ENCODE results near the gene MBNL1.
"Not testable (repeated sequence)": the region's sequence is repeated elsewhere in the genome, so short reads cannot be mapped to it uniquely, and the experiment has no call there.

The MBNL1 gene

DNA sequence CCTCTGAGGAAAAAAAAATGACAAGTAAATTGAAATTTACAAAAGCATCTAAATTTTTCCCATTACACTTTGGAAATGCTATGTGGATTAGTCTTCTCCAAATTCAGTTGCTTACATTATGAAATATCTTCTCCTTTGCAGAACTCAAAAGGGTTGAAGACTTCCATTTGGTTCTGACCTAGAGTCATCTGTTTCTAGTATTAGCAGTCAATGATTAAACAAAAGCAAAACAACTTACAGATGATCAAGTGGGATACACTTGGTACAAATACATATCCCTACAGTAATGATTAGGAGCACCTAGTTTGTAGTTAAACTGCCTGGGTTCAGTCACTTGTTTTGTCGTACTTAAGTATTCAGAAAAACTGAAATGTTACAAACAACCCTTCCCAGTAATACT, 136.2 kb downstream of the MBNL1 start:
- Histone ChIP-seq H3K4me3 (no peak overlapping the region), H3K27ac (peak overlapping the region in 2 of 21 experiments; percentile 0 to 26)

DNA sequence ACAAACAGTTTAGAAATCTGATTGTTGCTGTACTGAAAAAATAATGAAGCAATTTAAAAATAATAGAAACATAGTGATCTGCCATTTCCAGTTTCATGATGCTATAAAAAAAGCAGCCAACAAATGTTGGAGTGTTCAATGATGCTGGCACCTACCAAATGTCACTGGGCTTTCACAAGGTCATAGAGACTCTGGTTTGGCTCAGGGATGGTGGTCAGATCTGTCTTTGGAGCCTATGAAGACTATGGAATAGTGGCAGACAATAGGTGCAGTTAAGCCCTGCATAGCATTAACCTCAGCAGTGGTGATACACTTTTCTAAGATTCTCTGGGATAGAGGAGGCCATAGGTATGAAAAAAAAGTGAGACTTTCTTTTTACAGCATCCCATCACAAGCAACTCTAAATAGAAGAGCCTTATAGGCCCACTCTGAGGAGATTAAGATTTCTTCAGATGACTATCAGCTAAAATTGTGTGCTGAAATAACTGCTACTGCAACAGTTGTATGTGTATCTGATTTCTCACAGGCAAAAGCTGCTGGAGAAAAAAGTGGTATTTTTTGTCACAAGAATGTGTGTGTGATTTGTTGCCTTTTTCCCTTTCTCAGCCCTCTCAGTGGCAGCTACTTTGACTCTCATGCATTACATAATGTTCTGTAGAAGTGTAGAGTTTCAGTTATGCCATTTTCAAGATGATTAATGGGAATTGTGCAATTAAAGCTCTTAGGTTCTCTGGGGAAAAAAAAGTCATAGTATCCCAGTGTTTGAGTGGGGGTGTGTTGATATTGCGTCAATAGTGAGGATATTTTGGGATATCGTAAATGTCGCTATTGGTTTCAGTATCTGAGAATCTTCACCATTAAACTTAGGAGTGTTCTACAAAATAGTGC, 137.4 kb downstream of the MBNL1 start:
- Histone ChIP-seq H3K27ac (peak overlapping the region in 8 of 21 experiments; percentile 1 to 64 (median 26)), H3K4me3 (no peak overlapping the region)

DNA sequence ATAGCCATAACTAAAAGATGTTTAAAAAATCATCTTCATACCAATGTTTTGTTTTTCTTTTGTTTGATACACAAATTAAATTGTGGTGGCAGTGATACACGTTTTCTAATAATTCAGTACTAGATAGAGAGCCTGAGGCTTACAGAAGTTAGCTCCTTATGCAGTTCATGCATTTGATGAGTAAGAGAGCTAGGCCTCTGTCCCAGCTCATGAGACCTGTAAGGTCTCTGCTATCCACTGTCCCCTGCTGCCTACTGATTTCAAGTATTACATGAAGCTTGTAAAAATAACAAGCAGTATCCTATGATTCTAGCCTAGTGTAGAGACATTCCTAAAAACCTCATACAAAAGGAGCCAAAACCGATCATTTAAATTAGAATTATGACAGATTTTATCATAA, 144.5 kb downstream of the MBNL1 start:
- no peak overlapping the region for H3K27ac ChIP-seq
- H3K4me3 ChIP-seq = no peak overlapping the region

DNA sequence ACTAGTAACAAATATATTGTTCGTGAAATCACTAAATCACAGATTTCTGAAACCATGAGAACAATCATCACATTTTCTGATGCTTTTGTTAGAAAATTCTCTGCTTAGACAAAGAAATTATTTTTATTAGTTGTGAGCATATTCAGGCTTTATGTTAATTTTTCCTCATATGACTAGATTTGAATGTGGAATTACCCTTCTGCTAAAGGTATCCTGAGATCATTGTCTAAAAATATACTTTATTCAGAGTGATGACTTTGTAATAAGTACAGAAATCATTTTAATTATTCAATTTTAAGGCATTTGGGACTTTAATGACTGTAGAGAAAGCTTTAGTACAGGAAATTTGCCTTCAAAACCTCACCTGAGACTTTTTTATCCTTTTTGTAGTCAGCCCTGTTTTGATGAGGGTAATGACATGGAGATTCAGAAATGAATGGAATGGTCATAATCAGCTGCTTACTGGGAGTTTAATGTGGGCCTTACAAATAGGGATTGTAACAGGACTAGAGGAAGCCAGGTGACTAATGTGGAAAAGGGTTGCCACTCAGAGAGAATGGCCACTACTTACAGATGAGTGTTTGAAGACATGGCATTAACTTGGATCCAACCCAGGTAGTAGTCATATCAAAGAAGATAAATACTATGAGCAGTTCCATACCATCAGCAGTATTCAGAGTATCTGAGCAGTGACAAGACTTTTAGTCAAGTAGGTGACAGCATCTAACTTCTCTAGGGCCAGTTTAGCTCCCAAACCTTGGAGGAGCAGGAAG, 148.3 kb downstream of the MBNL1 start:
- Histone ChIP-seq H3K27ac (no peak overlapping the region), H3K4me3 (no peak overlapping the region)

DNA sequence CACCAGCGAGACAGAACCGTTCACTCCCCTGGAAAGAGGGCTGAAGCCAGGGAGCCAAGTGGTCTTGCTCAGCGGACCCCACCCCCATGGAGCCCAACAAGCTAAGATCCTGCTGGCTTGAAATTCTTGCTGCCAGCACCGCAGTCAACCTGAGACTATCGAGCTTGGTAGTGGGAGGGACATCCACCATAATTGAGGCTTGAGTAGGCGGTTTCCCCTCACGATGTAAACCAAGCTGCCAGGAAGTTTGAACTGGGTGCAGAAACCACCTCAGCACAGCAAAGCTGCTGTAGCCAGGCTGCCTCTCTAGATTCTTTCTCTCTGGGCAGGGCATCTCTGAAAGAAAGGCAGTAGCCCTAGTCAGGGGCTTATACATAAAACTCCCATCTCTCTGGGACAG, 151.0 kb downstream of the MBNL1 start:
- no peak overlapping the region for H3K27ac ChIP-seq
- no peak overlapping the region for H3K4me3 ChIP-seq

DNA sequence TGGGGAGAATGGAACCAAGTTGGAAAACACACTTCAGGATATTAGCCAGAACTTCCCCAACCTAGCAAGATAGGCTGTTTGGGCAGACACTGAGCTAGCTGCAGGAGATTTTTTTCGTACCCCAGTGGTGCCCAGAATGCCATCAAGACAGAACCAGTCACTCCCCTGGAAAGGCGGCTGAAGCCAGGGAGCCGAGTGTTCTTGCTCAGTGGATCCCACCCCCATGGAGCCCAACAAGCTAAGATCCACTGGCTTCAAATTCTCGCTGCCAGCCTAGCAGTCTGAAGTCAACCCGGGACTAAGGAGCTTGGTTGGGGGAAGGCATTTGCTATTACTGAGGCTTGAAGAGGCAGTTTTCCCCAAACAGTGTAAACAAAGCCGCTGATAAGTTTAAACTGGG, 152.4 kb downstream of the MBNL1 start:
- Histone ChIP-seq H3K4me3 (no peak overlapping the region), H3K27ac (no peak overlapping the region)

DNA sequence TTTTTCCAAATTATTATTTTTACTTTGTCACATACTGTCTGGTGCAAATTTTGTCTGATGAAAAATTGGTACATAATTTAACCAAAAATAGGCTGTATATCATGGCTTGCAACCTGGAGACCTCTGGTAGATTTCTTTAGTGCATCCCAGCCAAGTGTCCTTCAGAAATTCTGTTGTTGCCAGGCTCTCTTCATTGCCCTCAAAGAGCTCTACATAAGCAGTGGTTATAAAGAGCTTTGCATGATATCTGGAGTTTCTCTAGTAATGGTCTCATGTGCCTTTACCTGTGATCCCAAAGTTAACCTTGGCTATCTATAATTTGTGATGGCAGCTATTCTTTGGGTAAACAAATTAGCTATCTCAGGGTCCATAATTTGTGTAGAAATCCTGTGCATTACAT, 157.7 kb downstream of the MBNL1 start:
- H3K4me3 ChIP-seq = no peak overlapping the region
- peak overlapping the region in 1 of 21 experiments; percentile 30 for H3K27ac ChIP-seq

DNA sequence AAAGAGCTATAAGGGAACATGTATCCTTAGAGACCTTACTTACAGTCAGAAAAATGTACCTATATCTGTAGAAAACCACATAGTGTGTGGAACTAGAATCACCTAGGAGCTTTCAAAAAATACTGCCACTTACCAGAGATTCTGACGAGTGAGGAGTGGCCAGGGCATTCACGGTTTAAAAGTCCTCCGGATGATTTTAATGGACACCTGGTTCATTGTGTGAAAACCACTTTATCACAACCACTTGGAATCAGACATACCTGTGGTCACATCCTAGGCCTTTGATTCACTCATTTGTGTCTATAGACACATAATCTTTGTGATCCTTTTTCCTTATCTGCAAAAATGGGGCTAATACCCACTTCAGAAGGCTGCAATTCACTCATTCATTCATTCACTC, 159.8 kb downstream of the MBNL1 start:
- H3K4me3 ChIP-seq = no peak overlapping the region
- no peak overlapping the region for H3K27ac ChIP-seq

DNA sequence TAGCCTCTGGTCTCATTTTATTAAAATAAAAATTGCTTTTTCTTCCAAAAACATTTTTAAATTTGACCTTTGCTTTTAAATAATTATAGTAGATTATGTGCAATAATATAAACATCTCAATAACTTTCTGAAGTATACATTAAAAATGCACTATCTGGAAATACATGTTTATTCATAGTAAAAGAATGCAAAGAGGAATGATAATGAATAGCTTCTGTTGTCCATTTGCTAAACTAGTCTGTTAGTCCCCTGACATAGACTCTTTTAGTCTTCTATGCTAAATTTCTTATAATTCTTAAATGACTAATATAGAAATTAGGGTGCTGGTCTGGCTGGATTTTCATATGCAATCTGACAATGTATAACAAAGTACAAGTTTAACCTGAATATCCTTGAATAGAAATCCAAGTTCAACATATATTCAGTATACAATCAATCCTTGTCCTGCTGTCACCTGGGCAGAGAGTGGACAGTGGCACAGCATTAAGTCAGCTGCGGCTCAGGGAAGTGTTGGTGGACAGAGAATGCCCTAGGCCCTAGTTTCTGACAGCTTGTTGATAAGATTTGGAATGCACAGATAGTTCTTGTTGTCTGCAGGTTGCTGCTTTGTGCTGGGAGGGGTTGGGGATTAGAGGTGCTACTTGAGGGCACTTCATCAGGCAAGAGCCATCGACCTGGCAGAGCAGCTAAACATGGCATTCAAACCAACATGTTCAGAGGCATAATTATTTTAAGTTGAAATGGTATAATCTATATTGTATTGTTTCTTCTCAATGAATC, 161.7 kb downstream of the MBNL1 start:
- H3K27ac ChIP-seq = no peak overlapping the region
- H3K4me3 ChIP-seq = no peak overlapping the region

DNA sequence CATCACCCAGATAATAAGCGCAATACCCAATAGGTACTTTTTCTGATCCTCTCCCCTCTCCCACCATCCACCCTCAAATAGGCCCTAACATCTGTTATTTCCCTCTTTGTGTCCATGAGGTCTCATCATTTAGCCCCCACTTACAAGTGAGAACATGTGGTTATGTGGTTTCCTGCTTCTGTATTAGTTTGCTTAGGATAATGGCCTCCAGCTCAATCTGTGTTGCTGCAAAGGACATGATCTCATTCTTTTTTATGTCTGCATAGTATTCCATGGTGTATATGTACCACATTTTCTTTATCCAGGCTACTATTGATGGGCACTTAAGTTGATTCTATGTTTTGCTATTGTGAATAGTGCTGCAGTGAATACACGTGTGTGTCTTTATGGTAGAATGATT, 165.4 kb downstream of the MBNL1 start:
- Histone ChIP-seq H3K27ac (no peak overlapping the region), H3K4me3 (no peak overlapping the region)

DNA sequence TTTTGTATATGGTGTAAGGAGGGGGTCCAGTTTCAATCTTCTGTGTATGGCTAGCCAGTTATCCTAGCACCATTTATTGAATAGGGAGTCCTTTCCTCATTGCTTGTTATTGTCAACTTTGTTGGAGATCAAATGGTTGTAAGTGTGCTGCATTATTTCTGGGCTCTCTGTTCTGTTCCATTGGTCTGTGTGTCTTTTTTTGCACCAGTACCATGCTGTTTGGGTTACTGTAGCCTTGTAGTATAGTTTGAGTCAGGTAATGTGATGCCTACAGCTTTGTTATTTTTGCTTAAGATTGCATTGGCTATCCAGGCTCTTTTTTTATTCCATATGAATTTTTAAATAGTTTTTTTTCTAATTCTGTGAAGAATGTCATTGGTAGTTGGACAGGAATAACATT, 166.5 kb downstream of the MBNL1 start:
- not testable (repeated sequence) for H3K4me3 ChIP-seq, H3K27ac ChIP-seq

DNA sequence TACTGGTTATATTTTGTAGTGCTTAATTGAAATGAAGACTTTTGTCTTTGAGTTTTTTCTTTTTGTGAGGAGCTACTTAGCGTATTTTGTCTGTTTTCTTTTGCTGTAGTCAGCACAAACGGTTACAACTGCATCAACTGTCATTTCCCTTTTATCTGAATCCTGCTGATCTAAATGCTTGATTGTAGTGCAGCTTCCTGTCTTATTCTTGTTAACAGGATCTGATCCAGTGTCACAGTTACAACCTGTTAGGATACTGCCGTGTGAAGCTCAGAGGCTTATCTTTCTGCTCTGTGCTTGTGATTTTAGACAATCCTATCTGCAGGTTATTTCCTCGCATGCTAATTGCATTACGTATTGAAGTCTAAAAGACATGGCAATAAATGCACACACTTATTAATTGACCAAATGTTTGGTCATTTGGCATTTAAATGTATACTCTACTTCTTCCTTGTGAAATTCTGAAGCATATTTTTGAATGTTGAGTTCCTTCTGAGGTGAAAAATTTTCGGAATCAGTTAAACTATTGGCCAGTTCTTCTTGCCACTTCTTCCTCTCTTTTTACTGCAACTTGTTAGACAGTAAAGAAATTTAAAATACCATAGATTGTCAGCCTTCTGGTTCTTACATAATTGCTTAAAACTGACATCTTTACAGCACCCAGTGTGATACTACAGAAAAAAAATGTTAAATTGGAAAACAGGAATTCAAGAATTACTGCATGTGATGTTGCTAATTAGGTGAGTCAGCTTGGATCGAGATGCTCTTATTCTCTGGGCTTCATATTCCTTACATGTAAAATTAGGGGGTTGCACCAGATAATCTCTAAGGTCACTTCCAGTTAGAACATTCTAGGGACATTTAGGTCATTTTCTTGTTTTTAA, 168.2 kb downstream of the MBNL1 start:
- Histone ChIP-seq H3K27ac (peak overlapping the region in 1 of 21 experiments; percentile 18), H3K4me3 (no peak overlapping the region)

DNA sequence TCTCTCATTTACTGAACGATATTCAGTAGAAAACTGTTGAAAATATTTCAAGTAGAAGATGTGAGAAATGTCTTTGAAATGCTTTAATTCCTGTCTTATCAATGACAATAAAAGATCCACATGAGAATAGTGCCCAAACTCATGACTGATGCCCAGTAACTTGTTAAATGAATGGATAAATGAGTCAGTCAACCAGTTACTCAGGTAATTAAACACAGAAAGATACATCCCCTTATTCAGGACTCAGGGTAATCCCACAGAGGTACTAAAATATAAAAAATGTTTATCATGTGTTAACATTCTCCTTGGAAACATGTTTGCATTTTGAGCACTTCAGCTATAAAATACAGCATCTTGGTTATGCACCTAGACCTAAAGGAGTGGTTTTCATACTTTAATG, 169.5 kb downstream of the MBNL1 start:
- H3K4me3 ChIP-seq = no peak overlapping the region
- H3K27ac ChIP-seq = peak overlapping the region in 1 of 21 experiments; percentile 66

DNA sequence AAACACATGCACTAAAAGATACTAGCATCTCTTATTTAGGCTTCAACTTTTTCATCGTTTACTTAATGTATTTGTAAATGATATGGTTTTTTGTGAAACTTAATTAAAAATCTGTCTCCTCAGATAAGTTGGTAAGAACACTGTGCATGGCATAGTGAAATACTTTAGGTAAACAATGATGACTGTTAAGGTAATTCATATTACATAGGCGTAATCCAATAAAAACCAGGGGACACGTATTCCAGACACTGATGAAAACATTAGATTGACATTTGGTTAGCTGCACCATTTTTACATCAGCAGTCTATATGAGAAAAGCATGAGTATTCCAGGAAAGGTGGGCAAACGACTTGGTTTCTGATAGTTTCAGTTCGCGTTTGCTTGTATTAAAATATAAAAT, 170.0 kb downstream of the MBNL1 start:
- H3K27ac ChIP-seq = no peak overlapping the region
- no peak overlapping the region for H3K4me3 ChIP-seq

DNA sequence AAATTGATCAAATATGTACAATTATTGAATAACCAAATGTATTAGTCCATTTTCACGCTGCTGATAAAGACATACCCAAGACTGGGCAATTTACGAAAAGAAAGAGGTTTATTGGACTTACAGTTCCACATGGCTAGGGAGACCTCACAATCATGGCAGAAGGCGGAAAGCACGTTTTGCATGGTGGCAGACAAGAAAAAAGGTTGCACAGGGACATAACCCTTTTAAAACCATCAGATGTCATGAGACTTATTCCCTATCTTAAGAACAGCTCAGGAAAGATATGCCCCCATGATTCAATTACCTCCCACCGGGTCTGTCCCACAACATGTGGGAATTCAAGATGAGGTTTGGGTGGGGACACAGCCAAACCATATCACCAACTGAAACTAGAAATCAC, 171.5 kb downstream of the MBNL1 start:
- not testable (repeated sequence) for H3K4me3 ChIP-seq, H3K27ac ChIP-seq

DNA sequence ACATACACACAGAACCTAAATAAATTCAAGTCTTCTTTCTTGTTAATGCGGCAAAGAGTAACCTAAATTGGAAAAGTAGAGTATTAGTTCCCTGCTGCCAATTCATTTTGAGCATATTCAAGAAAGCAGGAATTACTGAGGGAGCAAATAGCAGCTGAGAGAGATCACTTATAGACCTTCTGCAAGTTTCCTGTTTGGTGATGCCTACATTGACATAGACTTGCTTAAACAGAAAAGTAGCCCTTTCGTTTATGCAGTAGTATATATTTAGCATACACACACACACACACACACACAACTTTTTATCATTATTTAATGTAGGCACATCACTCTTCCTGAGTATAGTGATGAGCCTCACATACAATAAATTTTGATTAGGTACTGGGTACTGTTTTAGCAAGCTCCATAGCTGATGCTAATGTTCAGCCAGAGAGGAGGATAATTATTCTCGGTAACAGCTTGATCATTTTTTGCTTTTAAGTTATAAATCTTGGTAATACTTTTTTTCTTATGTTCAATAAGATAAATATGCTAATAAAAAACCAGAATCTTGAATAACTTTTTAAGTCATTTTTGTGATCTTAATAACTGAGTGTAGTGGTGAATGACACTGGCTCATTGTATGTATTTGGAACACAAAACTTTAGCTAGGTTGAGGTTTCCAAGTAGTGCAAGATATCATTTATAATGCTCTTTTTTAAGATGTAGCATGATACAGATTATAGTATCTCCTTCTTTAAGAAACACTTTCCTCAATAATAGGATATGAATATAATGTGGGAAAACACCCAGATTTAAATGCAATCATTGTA, 174.7 kb downstream of the MBNL1 start:
- H3K4me3 ChIP-seq = no peak overlapping the region
- H3K27ac ChIP-seq = peak overlapping the region in 3 of 21 experiments; percentile 0 to 17 (median 5)

DNA sequence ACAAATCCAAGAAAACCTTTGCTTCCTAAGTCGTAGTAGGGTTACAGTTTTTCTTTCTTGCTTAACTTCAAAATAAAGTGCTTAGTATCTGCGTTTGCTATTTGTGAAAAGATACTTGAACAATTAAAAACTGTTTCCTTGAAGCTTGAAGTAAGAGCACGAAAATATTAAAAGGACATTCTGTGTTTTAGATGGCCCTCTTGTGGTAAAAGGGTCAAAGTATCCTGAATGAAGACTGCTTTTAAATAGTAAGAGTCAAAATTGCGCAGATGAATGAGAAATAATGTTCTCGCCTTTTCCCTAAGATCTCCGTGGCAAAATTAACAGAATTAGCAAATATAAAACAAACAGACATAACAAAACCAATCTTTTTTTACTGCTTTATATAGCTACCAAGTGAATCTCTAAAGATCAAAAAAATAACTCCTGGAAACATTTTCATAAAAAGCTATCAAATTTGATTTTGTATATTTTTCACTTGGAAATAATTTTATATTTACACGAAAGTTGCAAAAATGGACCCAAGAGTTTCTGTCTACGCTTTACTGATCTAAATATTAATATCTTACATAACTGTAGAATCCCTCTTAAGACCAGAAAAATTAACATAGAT, 175.4 kb downstream of the MBNL1 start:
- Histone ChIP-seq H3K4me3 (no peak overlapping the region), H3K27ac (peak overlapping the region in 2 of 21 experiments; percentile 5 to 17)

DNA sequence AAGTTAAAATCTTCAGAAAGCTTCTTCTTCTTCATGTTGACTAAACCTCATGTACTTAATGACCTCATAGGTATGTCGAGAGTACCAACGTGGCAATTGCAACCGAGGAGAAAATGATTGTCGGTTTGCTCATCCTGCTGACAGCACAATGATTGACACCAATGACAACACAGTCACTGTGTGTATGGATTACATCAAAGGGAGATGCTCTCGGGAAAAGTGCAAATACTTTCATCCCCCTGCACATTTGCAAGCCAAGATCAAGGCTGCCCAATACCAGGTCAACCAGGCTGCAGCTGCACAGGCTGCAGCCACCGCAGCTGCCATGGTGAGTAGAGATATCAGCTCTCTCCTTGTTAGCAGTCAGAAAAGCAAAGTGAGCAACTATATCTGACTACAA, 176.5 kb downstream of the MBNL1 start:
- no peak overlapping the region for H3K4me3 ChIP-seq
- H3K27ac ChIP-seq = peak overlapping the region in 1 of 21 experiments; percentile 11
